ENCODE data around the gene SLC4A2.

DNA sequence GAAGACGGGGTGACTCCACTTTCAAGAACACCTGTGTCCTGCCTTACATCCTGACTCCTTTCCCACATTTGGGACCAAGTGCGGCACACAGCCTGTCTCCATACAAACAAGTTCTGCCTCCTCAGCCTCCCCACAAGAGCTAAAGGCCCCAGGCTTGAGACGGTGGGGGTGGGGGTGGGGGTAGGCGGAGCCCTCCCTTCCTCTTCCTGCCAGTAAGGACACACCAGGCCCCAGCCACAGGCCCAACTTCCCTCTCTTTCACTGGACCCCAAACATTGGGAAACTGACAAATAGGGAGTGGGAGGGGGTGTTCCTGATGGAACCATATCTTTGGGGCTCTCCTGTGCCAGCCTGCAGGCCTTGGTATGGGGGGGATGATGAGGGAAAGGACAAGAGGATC lies 6.3 kb upstream of the SLC4A2 start:
- no peak for TF ChIP-seq EZH2 (IDR thresholded peaks at IDR 0.05; ENCODE audit: borderline replicate concordance)
- TF ChIP-seq, protein P1, sequence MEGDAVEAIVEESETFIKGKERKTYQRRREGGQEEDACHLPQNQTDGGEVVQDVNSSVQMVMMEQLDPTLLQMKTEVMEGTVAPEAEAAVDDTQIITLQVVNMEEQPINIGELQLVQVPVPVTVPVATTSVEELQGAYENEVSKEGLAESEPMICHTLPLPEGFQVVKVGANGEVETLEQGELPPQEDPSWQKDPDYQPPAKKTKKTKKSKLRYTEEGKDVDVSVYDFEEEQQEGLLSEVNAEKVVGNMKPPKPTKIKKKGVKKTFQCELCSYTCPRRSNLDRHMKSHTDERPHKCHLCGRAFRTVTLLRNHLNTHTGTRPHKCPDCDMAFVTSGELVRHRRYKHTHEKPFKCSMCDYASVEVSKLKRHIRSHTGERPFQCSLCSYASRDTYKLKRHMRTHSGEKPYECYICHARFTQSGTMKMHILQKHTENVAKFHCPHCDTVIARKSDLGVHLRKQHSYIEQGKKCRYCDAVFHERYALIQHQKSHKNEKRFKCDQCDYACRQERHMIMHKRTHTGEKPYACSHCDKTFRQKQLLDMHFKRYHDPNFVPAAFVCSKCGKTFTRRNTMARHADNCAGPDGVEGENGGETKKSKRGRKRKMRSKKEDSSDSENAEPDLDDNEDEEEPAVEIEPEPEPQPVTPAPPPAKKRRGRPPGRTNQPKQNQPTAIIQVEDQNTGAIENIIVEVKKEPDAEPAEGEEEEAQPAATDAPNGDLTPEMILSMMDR (IDR thresholded peaks at IDR 0.05; ENCODE audit: poor library complexity): no peak
- no peak for TF ChIP-seq EZH2phosphoT487 (IDR thresholded peaks at IDR 0.05; ENCODE audit: low read depth, severe bottlenecking, unreplicated experiment)

All from hepatocyte (in vitro differentiated cells).